HepG2 (cell line): Measurements from ENCODE around the gene PLXNA1. TPM values are rescaled to one million over a fixed set of nuclear protein-coding genes. Genes with fewer than 3 reads are reported as not detected.

ENCODE experiments used
- ATF5 ChIP-seq: sonication (generic); formaldehyde crosslinking; IDR thresholded peaks from 2 replicates; pipeline ENCODE4 v1.4.0; 2020; ENCODE audit warnings: mild to moderate bottlenecking, low read depth, missing genetic modification reagents
- KIAA2018 ChIP-seq: sonication (generic); formaldehyde crosslinking; IDR thresholded peaks from 2 replicates; pipeline ENCODE4 v1.5.0; 2020; ENCODE audit warnings: mild to moderate bottlenecking, missing genetic modification reagents, borderline replicate concordance
- MTF1 ChIP-seq: sonication (generic); formaldehyde crosslinking; IDR thresholded peaks from 2 replicates; pipeline ENCODE4 v1.5.0; 2020; ENCODE audit warnings: missing genetic modification reagents
- NFE2 ChIP-seq: sonication (generic); formaldehyde crosslinking; IDR thresholded peaks from 2 replicates; pipeline ENCODE4 v1.4.0; 2020; ENCODE audit warnings: missing genetic modification reagents
- PPARG ChIP-seq: conservative IDR thresholded peaks from 2 replicates; pipeline ENCODE4 v1.6.1; 2016; ENCODE audit warnings: missing biosample characterization, missing genetic modification reagents
- SSRP1 ChIP-seq: IDR thresholded peaks from 2 replicates; pipeline ENCODE4 v1.6.1; 2016; ENCODE audit warnings: control low read depth
- ZNF7 ChIP-seq: IDR thresholded peaks from 2 replicates; pipeline ENCODE4 v1.6.1; 2016; ENCODE audit warnings: missing biosample characterization, missing genetic modification reagents
- ZSCAN22 ChIP-seq: sonication (generic); formaldehyde crosslinking; IDR thresholded peaks from 2 replicates; pipeline ENCODE4 v1.4.0; 2020; ENCODE audit warnings: mild to moderate bottlenecking, missing genetic modification reagents
- polyA plus RNA-seq, 8 experiments: library from polyadenylated mRNA; depleted of rRNA in 3 of 8; stranded (reverse) in 7 of 8; unstranded in 1 of 8; fragments of >200 nt; fragmentation: Illumina TruSeq in 4 of 8; extraction: Trizol in 4 of 8; gene quantifications; 2 replicates each; pipeline versions ENCODE4 v1.2.1 to v1.2.3, GENCODE V29; 2011 to 2016; ENCODE audit warnings: low read depth in 4 of 8, missing spikeins in 1 of 8, mixed read lengths in 1 of 8; ENCODE audit not compliant: insufficient read depth in 1 of 8
- total RNA-seq, 5 experiments: library from RNA; depleted of rRNA; stranded (reverse); fragments of >200 nt; fragmentation: Illumina TruSeq; extraction: Trizol; gene quantifications; 2 replicates each; pipeline ENCODE4 v1.2.3, GENCODE V29; 2016; ENCODE audit warnings: low read depth in 1 of 5

Gene PLXNA1
- total and polyA plus RNA-seq, 2 of the 13 experiments (the other 11 are each of a cell fraction or from before 2014, with no cell fraction given), result 16.6 to 18.2 TPM

- TF ChIP-seq NFE2, result no peak
- TF ChIP-seq ATF5 (CRISPR knock-in tag), result no peak
- TF ChIP-seq ZNF7 (CRISPR knock-in tag), result no peak
- TF ChIP-seq ZSCAN22 (CRISPR knock-in tag), result no peak
- TF ChIP-seq SSRP1 (CRISPR knock-in tag), result no peak
- TF ChIP-seq PPARG (CRISPR knock-in tag), result no peak
- TF ChIP-seq KIAA2018 (CRISPR knock-in tag), result no peak
- no peak for TF ChIP-seq MTF1 (CRISPR knock-in tag)
- TF ChIP-seq, all 625 proteins: peak for 0
Observed at GRCh38 chr3:126935756-126936509, 47.0 kb upstream of the PLXNA1 start (continued).
